Muscle layer of duodenum (tissue), 2 donors: Measurements from ENCODE around the gene DNAH10.

Source experiments
- H3K27ac ChIP-seq: one replicate; pipeline ENCODE4 v1.7.0; 2013; ENCODE audit warnings: mild to moderate bottlenecking, low read length
- H3K27me3 ChIP-seq: one replicate; pipeline ENCODE4 v1.7.0; 2013; ENCODE audit warnings: low read depth, mild to moderate bottlenecking, control low read depth, low read length
- H3K36me3 ChIP-seq, 2 donors: one replicate each; pipeline ENCODE4 v1.7.0; 2013; ENCODE audit warnings: low read length in 2 of 2, control low read depth in 1 of 2, mild to moderate bottlenecking in 1 of 2; ENCODE audit not compliant: insufficient read depth in 2 of 2, control insufficient read depth in 1 of 2
- H3K4me1 ChIP-seq, 2 donors: one replicate each; pipeline ENCODE4 v1.7.0; 2013; ENCODE audit warnings: low read length in 2 of 2, mild to moderate bottlenecking in 2 of 2, control low read depth in 1 of 2, moderate library complexity in 1 of 2; ENCODE audit not compliant: insufficient read depth in 2 of 2, control insufficient read depth in 1 of 2
- H3K4me3 ChIP-seq, 2 donors: one replicate each; pipeline ENCODE4 v1.7.0; 2013; ENCODE audit warnings: low read length in 2 of 2, low read depth in 1 of 2, mild to moderate bottlenecking in 1 of 2
- H3K9me3 ChIP-seq, 2 donors: one replicate each; pipeline ENCODE4 v1.7.0; 2013; ENCODE audit warnings: low read length in 2 of 2, control low read depth in 1 of 2, mild to moderate bottlenecking in 1 of 2; ENCODE audit not compliant: control insufficient read depth in 1 of 2
- donor health status: healthy.

The DNAH10 gene

GRCh38 chr12:123899368-123899767 lies 137.3 kb downstream of the DNAH10 start:
- no peaks in the 10 kb centered on the region for H3K36me3 ChIP-seq
- H3K9me3 ChIP-seq: no peaks in the 10 kb centered on the region
- H3K4me3 ChIP-seq: no peak overlapping the region
- no peak overlapping the region for H3K27ac ChIP-seq
- no peaks in the 10 kb centered on the region for H3K4me1 ChIP-seq
- H3K27me3 ChIP-seq: no peaks in the 10 kb centered on the region

- Histone ChIP-seq H3K4me3 (no peak overlapping the region), H3K4me1 (no peaks in the 10 kb centered on the region), H3K9me3 (no peaks in the 10 kb centered on the region), H3K27me3 (no peaks in the 10 kb centered on the region), H3K27ac (no peak overlapping the region), H3K36me3 (no peaks in the 10 kb centered on the region)
Observed at GRCh38 chr12:123900871-123901376, 138.8 kb downstream of the DNAH10 start.

- Histone ChIP-seq H3K27me3 (no peaks in the 10 kb centered on the region), H3K9me3 (no peaks in the 10 kb centered on the region), H3K36me3 (no peaks in the 10 kb centered on the region), H3K4me3 (no peak overlapping the region), H3K4me1 (no peaks in the 10 kb centered on the region), H3K27ac (no peak overlapping the region)
Observed at GRCh38 chr12:123902821-123903220, 140.7 kb downstream of the DNAH10 start.

GRCh38 chr12:123903301-123904065 lies 141.4 kb downstream of the DNAH10 start:
- no peak overlapping the region for H3K4me3 ChIP-seq
- H3K27ac ChIP-seq: no peak overlapping the region
- no peaks in the 10 kb centered on the region for H3K36me3 ChIP-seq
- no peaks in the 10 kb centered on the region for H3K4me1 ChIP-seq
- H3K27me3 ChIP-seq: no peaks in the 10 kb centered on the region
- H3K9me3 ChIP-seq: no peaks in the 10 kb centered on the region

- Histone ChIP-seq H3K27ac (no peak overlapping the region), H3K36me3 (no peaks in the 10 kb centered on the region), H3K4me1 (no peaks in the 10 kb centered on the region), H3K9me3 (no peaks in the 10 kb centered on the region), H3K27me3 (no peaks in the 10 kb centered on the region), H3K4me3 (no peak overlapping the region)
Observed at GRCh38 chr12:123905319-123905925, 143.3 kb downstream of the DNAH10 start.

- H3K27me3 ChIP-seq: no peaks in the 10 kb centered on the region
- H3K4me1 ChIP-seq: no peaks in the 10 kb centered on the region
- H3K4me3 ChIP-seq: no peak overlapping the region
- H3K9me3 ChIP-seq: no peaks in the 10 kb centered on the region
- no peak overlapping the region for H3K27ac ChIP-seq
- H3K36me3 ChIP-seq: no peaks in the 10 kb centered on the region
Observed at GRCh38 chr12:123906711-123907420, 144.8 kb downstream of the DNAH10 start.

GRCh38 chr12:123907726-123908476 lies 145.8 kb downstream of the DNAH10 start:
- Histone ChIP-seq H3K4me1 (no peaks in the 10 kb centered on the region), H3K4me3 (no peak overlapping the region), H3K27me3 (no peaks in the 10 kb centered on the region), H3K27ac (no peak overlapping the region), H3K9me3 (no peaks in the 10 kb centered on the region), H3K36me3 (no peaks in the 10 kb centered on the region)

- H3K9me3 ChIP-seq: no peaks in the 10 kb centered on the region
- no peaks in the 10 kb centered on the region for H3K36me3 ChIP-seq
- no peaks in the 10 kb centered on the region for H3K4me1 ChIP-seq
- H3K4me3 ChIP-seq: no peak overlapping the region
- H3K27ac ChIP-seq: no peak overlapping the region
- no peaks in the 10 kb centered on the region for H3K27me3 ChIP-seq
Observed at GRCh38 chr12:123908884-123909725, 147.0 kb downstream of the DNAH10 start.

- no peaks in the 10 kb centered on the region for H3K27me3 ChIP-seq
- no peak overlapping the region for H3K4me3 ChIP-seq
- no peaks in the 10 kb centered on the region for H3K9me3 ChIP-seq
- no peak overlapping the region for H3K27ac ChIP-seq
- H3K4me1 ChIP-seq: no peaks in the 10 kb centered on the region
- no peaks in the 10 kb centered on the region for H3K36me3 ChIP-seq
Observed at GRCh38 chr12:123910057-123910456, 148.0 kb downstream of the DNAH10 start.

- Histone ChIP-seq H3K27me3 (no peaks in the 10 kb centered on the region), H3K27ac (no peak overlapping the region), H3K36me3 (no peaks in the 10 kb centered on the region), H3K9me3 (no peaks in the 10 kb centered on the region), H3K4me1 (no peaks in the 10 kb centered on the region), H3K4me3 (no peak overlapping the region)
Observed at GRCh38 chr12:123910761-123911193, 148.7 kb downstream of the DNAH10 start.
